GM19438 (cell line): Measurements from ENCODE around the gene TMEM178A.

Experiments used
- ATAC-seq: cut with Tn5 transposase; IDR thresholded peaks from one replicate; pipeline ENCODE4 v1.9.1; 2021; ENCODE audit warnings: low read depth; ENCODE audit not compliant: unreplicated experiment

The TMEM178A gene

DNA sequence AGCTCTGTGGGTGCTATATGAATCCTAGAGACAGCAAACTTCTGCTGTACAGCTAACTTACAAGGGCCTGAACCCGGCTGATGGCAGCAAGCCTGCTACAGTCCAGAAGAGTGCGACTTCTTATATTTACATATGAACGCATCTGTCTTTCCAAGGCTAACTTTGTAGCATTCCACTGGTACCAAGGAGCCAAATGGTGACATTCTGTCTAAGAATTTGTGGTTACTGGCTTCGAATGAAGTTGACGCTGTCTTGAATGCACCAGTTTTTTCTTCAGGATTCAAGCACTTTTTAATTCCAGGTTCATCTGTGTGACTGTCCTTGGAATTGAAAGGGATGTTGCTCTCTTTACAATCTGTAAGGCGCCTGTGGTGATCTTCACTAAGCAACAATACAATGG is 70.9 kb downstream of the TMEM178A start:
- ATAC-seq, result no peak

DNA sequence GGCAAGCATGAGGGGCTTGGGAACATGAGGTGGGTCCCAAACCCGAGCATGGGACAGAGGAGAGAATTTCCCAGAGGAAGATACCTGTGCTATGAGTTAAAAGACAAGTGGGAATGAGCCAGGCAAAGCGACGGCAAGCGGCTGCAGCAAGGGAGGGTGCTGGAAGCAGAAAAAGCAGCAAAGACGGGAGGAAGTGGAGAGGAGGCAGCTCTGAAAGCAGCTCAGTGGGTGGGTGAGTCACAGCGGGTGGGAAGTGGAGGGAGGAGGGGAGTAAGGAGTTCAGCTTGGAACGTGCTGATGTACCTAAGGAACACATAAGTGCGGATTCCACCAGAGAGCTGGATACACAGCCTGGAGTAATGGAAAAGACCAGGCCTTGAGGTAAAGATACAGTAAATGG is 71.9 kb downstream of the TMEM178A start:
- no peak for ATAC-seq

DNA sequence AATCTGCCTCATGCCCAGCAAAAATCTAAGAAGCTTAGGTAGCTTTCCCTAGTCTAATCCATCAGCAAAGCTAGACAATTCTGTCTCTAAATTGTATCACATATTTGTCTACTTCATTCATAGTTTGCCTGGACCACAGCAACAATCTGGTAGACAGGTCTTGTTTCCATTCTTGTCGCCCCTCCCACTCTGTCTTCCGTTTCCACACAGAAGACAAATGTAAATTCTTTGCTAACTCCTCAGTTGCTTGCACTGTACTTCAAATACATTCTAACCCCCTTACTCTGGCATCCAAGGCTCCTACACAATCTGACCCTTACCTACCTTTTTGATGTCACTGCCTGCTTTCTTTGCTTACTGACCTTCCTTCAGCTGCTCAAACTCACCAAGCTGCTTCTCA is 73.2 kb downstream of the TMEM178A start:
- ATAC-seq, result no peak

DNA sequence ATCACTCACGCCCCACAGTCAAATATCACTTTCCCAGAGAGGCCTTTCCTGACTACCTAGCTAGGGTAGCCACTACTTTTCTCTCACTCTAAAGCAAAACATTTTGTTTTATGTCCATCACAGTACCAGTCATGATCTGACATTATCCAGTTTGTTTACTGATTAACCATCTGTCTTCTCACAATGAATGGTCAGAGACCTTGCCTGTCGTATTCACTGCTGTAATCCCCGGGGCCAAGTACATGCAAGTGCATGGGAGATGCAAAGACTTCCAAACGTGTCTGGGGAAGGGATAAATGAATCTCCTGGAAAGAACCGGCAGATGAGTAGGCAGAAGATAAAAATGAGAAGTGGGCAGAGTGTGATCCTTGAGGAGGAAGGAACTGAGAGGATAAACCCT is 73.7 kb downstream of the TMEM178A start:
- no peak for ATAC-seq

DNA sequence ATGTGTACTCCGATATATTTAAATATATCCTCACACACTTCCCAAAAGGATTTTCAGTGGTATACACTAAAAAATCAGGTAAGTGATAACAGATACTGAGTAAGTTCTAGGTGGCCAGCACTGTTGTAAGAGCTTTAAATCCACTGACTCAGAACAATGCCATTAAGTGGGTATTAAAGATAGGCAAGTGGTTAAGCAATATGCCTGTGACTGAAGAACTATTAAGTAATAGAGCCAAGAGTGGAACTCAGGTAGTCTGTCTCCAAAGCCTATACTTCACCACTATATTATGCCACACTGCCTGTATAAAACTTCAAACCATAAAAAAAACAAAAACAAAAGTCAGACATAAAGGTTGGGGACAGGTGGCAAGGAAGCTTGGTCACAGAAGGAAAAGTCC is 76.2 kb downstream of the TMEM178A start:
- no peak for ATAC-seq

DNA sequence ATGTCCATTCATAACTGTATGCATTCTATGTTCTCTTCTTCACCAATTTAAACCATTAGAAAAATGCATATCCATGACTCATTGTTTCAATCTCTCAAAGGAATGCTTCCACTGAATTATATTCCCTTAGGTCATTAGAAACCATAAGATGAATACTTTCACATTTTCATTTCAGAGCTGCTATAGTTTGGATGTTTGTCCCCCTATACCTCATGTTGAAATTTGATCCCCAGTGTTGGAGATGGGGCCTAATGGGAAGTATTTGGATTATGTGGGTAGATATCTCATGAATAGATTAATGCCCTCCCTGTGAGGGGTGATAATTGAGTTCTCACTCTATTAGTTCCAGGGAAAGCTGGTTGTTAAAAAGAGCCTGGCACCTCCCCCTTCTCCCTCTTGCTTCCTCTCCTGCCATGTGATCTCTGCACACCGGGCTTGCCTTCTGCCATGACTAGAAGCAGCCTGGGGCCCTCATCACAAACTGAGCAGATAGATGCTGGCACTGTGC is 77.6 kb downstream of the TMEM178A start:
- no peak for ATAC-seq

DNA sequence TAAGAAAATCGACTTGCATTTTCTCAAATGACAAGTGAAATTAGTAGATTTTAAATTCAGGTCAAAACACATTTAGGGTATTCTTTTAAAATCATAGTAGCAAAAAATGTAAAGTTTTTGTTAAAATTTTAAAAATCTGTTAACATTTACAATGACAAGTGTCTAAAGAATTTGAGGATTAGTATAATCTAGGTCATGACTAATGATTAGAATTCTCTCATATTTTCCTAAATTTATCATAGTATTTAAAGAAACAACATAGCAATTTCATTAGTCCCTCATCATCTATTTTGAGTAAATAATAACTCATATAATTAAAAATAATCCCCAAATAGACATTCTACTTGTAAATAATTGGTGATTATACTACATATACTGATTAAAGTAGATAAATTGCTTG is 89.7 kb downstream of the TMEM178A start:
- ATAC-seq, result no peak

DNA sequence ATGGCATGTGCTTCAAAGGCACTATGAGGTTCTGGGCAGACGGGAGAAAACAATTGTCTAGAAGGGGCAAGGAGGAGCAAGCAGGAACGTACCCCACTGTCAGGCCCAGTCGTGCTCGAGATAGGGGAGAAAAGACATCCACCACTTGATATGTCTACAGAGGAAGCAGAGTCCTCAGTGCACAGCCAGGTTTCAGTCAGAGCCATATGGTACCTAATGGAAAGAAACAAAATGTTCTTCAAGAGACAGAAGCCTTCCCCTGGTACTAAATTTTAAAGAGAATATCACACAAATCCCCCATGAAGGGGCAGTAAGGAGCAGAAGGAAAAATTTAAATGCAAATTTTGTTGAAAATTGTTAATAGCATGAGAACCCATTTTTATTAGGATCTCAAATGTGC is 91.4 kb downstream of the TMEM178A start:
- ATAC-seq, result no peak

DNA sequence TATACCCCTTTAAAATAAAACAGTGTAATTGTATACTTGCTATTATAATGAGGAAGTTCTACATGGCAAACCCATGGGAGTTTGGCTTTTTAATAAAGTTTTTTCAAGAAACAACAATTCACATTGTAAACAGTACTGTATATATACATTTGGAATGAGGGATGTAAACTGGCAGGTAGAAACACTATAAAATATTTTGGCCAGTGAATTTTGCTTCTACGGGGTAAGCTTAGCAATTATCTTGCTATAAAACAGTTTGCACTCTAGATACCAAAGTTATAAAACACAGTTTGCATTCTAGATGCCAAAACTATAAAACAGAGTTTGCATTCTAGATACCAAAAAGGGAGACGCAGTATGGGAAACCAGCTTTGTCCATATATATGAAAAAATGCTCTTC is 96.7 kb downstream of the TMEM178A start:
- ATAC-seq, result no peak
